Measurements from ENCODE around the gene MDM2. TPM values are rescaled to one million over a fixed set of nuclear protein-coding genes. Genes with fewer than 3 reads are reported as not detected.
A peak's percentile ranks its signal among the peaks of the same experiment; 100 is the strongest.

The MDM2 gene
- polyA plus RNA-seq, 12 donors: 19.7 to 121 (median 47.1) TPM

DNA sequence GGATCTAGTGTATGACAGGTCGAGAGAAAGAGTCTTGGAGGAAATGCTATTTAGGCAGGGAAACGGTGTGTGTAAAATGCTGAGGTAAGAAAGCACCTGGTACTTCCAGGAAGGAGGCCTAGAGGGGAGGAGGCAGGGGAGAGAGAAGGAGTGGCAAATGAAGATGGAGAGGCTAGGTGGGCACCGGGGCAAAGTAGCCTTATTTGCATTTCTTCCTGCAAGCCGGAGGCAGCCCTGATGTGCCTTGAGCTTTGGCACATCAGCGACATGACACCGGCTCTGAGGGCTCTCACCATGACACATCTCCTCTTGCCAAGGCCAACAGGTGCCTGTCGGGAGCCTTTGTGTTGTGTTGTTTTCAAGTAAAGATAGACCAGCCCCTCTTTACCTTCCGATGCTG is 63.4 kb downstream of the MDM2 start:
- DNase-seq: no peak

- DNase-seq: no peak
Observed at GRCh38 chr12:68871921-68872320, 63.9 kb downstream of the MDM2 start.

GRCh38 chr12:68873316-68873715 is 65.3 kb downstream of the MDM2 start:
- DNase-seq: no peak

DNA sequence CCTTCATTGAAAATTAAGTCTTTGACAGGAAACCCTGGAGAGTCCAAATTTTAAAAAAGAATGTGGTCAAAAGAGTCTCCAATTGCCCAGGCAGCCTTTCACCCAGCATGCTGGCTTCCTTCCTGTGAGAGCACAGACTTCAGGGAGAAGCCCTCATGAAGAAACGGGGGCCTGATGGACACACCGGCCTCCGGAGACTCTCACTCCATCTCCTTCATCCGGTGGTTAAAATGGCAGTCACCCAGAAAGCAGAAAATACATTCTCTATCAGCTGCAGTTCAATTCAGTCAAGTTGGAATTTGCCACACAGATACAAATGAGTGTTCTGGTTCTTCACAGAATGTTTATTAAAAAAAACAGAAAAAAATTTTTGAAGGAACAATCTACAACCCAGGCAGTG is 68.5 kb downstream of the MDM2 start:
- DNase-seq: no peak

GRCh38 chr12:68877583-68877982 is 69.6 kb downstream of the MDM2 start:
- DNase-seq: no peak

- DNase-seq: no peak
Observed at GRCh38 chr12:68878283-68878682, 70.3 kb downstream of the MDM2 start.

DNA sequence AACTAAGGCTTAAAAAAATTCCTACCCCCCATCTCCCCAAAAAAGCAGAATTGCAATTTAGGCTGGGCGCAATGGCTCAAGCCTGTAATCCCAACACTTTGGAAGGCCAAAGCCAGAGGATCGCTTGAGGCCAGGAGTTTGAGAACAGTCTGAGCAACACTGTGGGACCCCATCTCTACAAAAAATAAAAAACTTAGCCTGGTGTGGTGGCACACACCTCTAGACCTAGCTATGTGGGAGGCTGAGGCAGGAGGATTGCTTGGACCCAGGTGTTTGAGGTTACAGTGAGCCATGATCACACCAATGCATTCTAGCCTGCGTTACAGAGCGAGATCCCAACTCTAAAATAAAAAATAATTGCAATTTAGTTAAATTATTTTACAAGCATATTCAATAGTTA is 70.9 kb downstream of the MDM2 start:
- no peak for DNase-seq

DNA sequence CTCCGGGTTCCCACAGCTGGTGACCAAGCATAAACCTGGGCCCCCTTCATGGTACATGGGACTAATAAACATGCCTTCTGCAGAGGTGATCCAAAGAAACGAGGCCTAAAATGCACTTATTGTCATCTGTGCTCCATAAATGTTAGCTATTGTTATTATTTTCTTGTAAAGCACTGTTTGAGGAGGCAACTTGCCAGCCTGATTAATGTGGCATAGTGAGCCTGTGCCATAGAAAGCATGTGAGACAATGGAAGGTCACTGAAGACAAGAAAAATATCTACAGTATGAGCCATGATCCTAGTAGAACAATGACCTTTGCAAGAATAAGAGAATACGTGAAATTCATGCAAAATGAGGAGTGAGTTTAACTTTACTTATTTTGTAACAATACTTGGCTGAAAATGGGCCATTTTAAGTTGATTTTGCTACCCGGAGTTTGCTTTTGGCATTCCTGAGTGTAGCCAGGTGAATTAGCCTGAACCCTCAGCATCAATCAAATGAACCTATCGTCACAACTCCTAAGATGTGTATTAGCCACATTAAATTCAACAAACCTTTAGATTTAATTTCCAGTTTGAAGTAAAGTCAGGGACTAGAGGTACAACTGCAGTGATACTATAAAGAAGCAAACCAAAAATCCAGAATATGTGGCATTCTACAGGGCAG is 72.8 kb downstream of the MDM2 start:
- DNase-seq: no peak

- DNase-seq: no peak
Observed at GRCh38 chr12:68882251-68882964, 74.4 kb downstream of the MDM2 start.

DNA sequence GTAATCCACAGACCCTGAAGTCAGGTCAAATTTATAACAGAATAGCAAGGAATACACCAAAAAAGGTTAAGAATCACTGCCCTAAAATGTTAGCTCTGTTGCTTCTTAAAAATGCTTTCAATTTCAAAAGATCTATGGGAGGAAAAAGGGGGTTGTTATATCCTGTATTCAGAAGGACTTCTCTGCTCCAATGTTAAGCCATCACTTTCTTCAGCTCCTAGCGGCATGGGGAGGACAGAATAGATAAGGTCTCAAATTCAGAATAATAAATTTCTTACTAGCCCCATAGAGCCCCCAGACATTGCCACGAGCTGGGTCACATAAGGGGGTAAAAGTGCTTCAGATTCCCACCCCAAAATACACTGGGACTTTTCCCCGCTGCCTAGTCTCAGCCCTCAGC is 75.2 kb downstream of the MDM2 start:
- DNase-seq: no peak

GRCh38 chr12:68884251-68884650 is 76.3 kb downstream of the MDM2 start:
- DNase-seq: no peak

DNA sequence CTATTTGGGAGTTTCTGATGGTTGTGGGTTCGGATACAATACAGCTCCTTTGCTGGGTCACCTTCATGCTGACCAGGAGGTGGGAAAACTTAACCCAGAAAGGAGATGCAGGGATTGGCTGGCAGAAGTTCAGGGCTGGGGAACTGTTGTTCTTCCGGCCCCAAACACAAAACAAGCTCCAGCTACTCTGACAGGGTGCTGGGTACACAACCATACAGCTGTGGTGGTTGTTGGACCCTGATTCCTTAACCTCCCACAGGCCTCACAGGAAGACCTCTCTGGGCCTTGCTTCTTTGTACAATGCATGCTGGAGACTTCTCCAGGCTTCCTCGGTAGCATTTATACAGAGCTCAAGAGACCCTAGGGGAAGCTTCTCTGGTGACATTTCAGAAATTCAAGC is 77.4 kb downstream of the MDM2 start:
- no peak for DNase-seq

DNA sequence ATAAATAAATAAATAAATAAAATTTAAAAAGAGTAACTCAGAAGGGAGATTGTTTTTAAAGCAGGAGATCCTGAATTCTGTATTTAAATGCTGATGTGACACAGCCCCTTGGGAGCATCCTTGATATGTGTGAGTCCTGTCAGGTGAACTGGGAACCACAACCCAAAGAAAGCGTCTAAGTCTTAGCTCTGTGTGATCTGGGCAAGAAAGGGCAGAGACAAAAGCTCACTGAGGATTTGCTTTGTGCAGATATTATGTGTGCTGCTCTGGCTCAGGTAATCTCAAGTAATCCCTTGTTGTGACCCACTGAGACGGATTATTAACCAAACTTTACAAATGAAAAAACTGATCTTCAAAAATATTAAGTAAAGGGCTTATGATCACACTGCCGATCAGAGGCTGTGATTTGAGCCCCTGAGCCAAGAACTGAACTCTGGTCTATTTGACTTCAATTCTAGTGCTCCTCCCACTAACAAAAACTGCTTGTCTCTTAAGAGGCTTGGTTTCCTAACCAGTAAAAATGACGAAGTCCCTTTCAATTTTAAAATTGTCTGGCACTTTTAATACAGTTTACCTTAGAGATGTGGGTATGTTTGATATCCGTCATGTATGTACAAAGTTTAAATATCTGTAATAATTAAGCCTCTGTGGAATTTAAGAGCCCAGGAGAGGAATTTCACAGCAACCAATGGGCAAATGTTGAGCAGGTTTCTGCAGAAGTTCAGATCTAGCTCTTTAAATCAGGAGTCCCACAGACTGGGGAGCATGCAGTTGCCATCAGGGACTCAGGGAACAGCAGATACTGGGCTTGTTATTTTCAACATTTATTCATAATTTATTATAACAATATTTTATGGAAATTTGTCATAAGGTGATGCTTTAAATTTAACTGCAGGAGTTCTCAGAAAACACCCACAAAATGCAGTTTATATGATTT is 78.9 kb downstream of the MDM2 start:
- no peak for DNase-seq

DNA sequence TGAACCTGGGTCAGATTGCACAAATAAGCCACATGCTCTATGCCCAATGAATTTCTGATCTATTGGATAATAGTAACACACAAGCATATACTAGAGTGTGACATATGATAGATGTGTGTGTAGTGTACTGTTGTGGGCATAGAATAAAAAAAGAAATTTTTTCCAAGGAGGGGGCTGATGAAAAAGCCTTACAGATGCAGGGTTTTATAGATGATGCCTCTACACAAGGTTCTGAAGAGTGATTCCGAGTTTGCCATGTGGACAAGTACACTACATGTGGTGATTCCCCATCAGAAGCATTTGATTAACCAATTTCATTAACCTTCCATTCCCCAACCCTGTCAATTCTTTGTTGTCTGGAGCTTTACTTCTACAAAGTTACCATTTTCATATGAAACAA is 79.7 kb downstream of the MDM2 start:
- no peak for DNase-seq

GRCh38 chr12:68888243-68888642 is 80.3 kb downstream of the MDM2 start:
- DNase-seq: no peak

- DNase-seq: no peak
Observed at GRCh38 chr12:68890701-68891113, 82.7 kb downstream of the MDM2 start.

DNA sequence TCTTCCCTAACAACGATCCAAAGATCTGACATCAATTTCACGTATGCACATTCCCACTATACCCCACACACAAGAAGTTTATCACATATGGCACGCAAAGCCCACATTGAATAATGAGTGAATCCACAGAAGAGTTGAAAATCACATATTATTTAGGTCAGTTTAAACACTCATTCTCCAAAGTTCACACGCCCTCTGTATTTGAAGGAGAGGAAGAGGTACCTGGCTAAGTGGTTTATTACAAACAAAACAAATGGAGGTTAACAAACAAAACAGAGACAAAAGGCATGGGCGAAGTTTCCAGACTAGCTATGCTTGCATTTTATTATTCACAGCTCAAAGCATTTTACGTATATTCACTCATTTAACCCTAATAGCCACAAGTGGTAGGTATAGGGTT is 83.2 kb downstream of the MDM2 start:
- no peak for DNase-seq

DNA sequence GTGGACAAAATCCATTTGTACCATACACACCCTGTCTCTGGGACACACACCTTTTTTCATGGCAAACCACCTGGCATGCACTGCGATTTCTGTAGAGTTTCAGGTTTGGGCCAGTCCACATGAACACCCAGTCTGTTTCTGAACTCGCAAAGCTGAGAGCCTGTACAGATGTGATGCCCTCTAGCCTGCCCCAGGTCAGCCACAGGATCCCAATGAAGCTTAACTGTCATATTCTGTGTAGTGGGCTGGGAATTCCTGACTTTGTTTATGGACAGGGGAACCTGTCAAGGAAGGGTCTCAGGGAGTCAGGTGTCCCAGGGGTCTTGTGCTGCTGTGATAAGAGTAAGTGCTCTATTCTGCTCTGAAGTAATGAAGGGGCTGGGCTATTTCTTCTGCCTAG is 85.2 kb downstream of the MDM2 start:
- no peak for DNase-seq

- DNase-seq: no peak
Observed at GRCh38 chr12:68893741-68894140, 85.8 kb downstream of the MDM2 start.

GRCh38 chr12:68894276-68894855 is 86.4 kb downstream of the MDM2 start:
- DNase-seq: no peak

- peak; percentile 3 for DNase-seq
Observed at GRCh38 chr12:68896881-68897540, 89.0 kb downstream of the MDM2 start.

All from muscle of arm (tissue), 12 donors.